A549 (cell line): ENCODE results near the gene KIAA1671. TPM values are rescaled to one million over a fixed set of nuclear protein-coding genes. Genes with fewer than 3 reads are reported as not detected.

Source experiments
- ATAC-seq, 2 experiments: fragments of 200-7000 bp in 1 of 2; fragments of >200 bp in 1 of 2; cut with Nextera tagmentation in 1 of 2; cut with Tn5 transposase in 1 of 2; 3 replicates each; pipeline versions ENCODE4 v1.8.0 to v1.9.1; 2018 to 2020; ENCODE audit warnings: mild to moderate bottlenecking in 1 of 2, moderate library complexity in 1 of 2
- CTCF ChIA-PET: fragments of 300-600 bp; sonication (Branson Sonifier 250); formaldehyde crosslinking; extraction: SDS; loops from one replicate; lab custom pipeline; 2021; ENCODE audit warnings: antibody characterized with exemption, inconsistent platforms; lab: Yijun Ruan, JAX
- POLR2A ChIA-PET: fragments of 350-600 bp; formaldehyde crosslinking; extraction: SDS; loops from one replicate; lab custom pipeline; 2021; ENCODE audit warnings: antibody characterized with exemption, inconsistent platforms; lab: Yijun Ruan, JAX
- DNase-seq, 2 experiments: peaks; one replicate each; pipeline versions ENCODE4 v3.0.0 to v3.0.0-alpha.2; 2011 to 2016; ENCODE audit warnings: low read depth in 1 of 2, low spot score in 1 of 2
- FAIRE-seq: peaks from 2 replicates; lab custom pipeline; 2011; peaks lifted over from hg19 to GRCh38; lab: Jason Lieb, UNC
- H3K27ac ChIP-seq, 2 experiments: fragments of >200 bp; sonication (Bioruptor Twin); formaldehyde crosslinking; 3 replicates each; pipeline ENCODE4 v1.5.1; 2016 to 2017
- H3K4me1 ChIP-seq: fragments of >200 bp; sonication (Bioruptor Twin); formaldehyde crosslinking; 3 replicates; pipeline ENCODE4 v1.6.1; 2016
- H3K4me2 ChIP-seq: fragments of >200 bp; sonication (Bioruptor Twin); formaldehyde crosslinking; 3 replicates; pipeline ENCODE4 v1.6.1; 2016
- H3K4me3 ChIP-seq: fragments of >200 bp; sonication (Bioruptor Twin); formaldehyde crosslinking; 3 replicates; pipeline ENCODE4 v1.5.1; 2016
- H3K9me3 ChIP-seq: fragments of >200 bp; sonication (Bioruptor Twin); formaldehyde crosslinking; 3 replicates; pipeline ENCODE4 v1.6.1; 2016
- BHLHE40 ChIP-seq: IDR thresholded peaks from 2 replicates; pipeline ENCODE4 v1.6.1; 2012; ENCODE audit warnings: low read depth, low read length, inconsistent platforms
- CBX8 ChIP-seq: fragments of 200-600 bp; sonication (generic); IDR thresholded peaks from 2 replicates; pipeline ENCODE4 v1.6.1; 2016
- CEBPB ChIP-seq, 2 experiments: fragments of >200 bp in 1 of 2; sonication (Bioruptor Twin) in 1 of 2; formaldehyde crosslinking in 1 of 2; IDR thresholded peaks; 2 replicates each; pipeline ENCODE4 v1.6.1; 2012 to 2016
- CTCF ChIP-seq: fragments of >200 bp; sonication (Bioruptor Twin); formaldehyde crosslinking; IDR thresholded peaks from 3 replicates; pipeline ENCODE4 v1.5.1; 2016
- FOSL2 ChIP-seq, 2 experiments: fragments of 450-650 bp in 1 of 2; fragments of >200 bp in 1 of 2; sonication (Bioruptor Twin) in 1 of 2; formaldehyde crosslinking; IDR thresholded peaks; 2 replicates each; pipeline versions ENCODE4 v1.5.0 to v1.6.1; 2016 to 2020; ENCODE audit warnings: mild to moderate bottlenecking in 1 of 2, moderate library complexity in 1 of 2
- GATA3 ChIP-seq: IDR thresholded peaks from 2 replicates; pipeline ENCODE4 v1.6.1; 2012; ENCODE audit warnings: borderline replicate concordance
- HES2 ChIP-seq: fragments of >200 bp; sonication (Bioruptor Twin); formaldehyde crosslinking; IDR thresholded peaks from 2 replicates; pipeline ENCODE4 v1.6.1; 2016
- HOXA7 ChIP-seq: fragments of 250-450 bp; sonication (Bioruptor Pico); IDR thresholded peaks from 2 replicates; pipeline ENCODE4 v1.5.0; 2020; ENCODE audit warnings: mild to moderate bottlenecking, moderate library complexity
- MAFK ChIP-seq: fragments of 450-650 bp; IDR thresholded peaks from 2 replicates; pipeline ENCODE4 v1.6.1; 2014; ENCODE audit not compliant: partially characterized antibody
- MAX ChIP-seq: IDR thresholded peaks from 2 replicates; pipeline ENCODE4 v1.6.1; 2012
- MAZ ChIP-seq: fragments of 150-350 bp; IDR thresholded peaks from 2 replicates; pipeline ENCODE4 v1.6.1; 2014; ENCODE audit warnings: antibody characterized with exemption, low read depth, low read length, borderline replicate concordance
- NPAS2 ChIP-seq: fragments of 250-450 bp; sonication (Bioruptor Pico); IDR thresholded peaks from 2 replicates; pipeline ENCODE4 v1.8.0; 2022; ENCODE audit warnings: mild to moderate bottlenecking, moderate library complexity, borderline replicate concordance
- NR3C1 ChIP-seq: fragments of >200 bp; sonication (Bioruptor Twin); formaldehyde crosslinking; IDR thresholded peaks from 3 replicates; pipeline ENCODE4 v1.6.1; 2017
- RAD21 ChIP-seq, 2 experiments: fragments of >200 bp in 1 of 2; sonication (Bioruptor Twin) in 1 of 2; formaldehyde crosslinking in 1 of 2; IDR thresholded peaks in 1 of 2; conservative IDR thresholded peaks in 1 of 2; 2 replicates in 1 of 2; 3 replicates in 1 of 2; pipeline ENCODE4 v1.6.1; 2012 to 2018; ENCODE audit warnings: inconsistent platforms in 1 of 2
- RFX5 ChIP-seq: fragments of 450-650 bp; IDR thresholded peaks from 2 replicates; pipeline ENCODE4 v1.7.1; 2014; ENCODE audit warnings: antibody characterized with exemption, mild to moderate bottlenecking, moderate library complexity
- RNF2 ChIP-seq: fragments of 200-600 bp; sonication (generic); IDR thresholded peaks from 2 replicates; pipeline ENCODE4 v1.6.1; 2016; ENCODE audit warnings: low read depth, mild to moderate bottlenecking, antibody characterized with exemption, moderate library complexity, borderline replicate concordance
- SMC3 ChIP-seq: fragments of >200 bp; sonication (Bioruptor Twin); formaldehyde crosslinking; IDR thresholded peaks from 3 replicates; pipeline ENCODE4 v1.6.1; 2018; ENCODE audit warnings: inconsistent platforms
- SREBF2 ChIP-seq: fragments of 450-650 bp; IDR thresholded peaks from 2 replicates; pipeline ENCODE4 v1.6.1; 2014; ENCODE audit warnings: mild to moderate bottlenecking, moderate library complexity
- TFCP2L1 ChIP-seq: fragments of 250-450 bp; sonication (Bioruptor Pico); IDR thresholded peaks from 2 replicates; pipeline ENCODE4 v1.5.0; 2021; ENCODE audit warnings: mild to moderate bottlenecking
- USF2 ChIP-seq: fragments of 450-650 bp; IDR thresholded peaks from 2 replicates; pipeline ENCODE4 v1.6.1; 2014; ENCODE audit warnings: antibody characterized with exemption
- ZC3H11A ChIP-seq: fragments of 450-650 bp; IDR thresholded peaks from 2 replicates; pipeline ENCODE4 v1.6.1; 2014; ENCODE audit warnings: antibody characterized with exemption, mild to moderate bottlenecking
- ZNF302 ChIP-seq: fragments of 250-450 bp; sonication (Bioruptor Pico); IDR thresholded peaks from 2 replicates; pipeline ENCODE4 v1.9.0; 2021; ENCODE audit warnings: inconsistent platforms, mild to moderate bottlenecking, moderate library complexity
- ZSCAN20 ChIP-seq: fragments of 250-450 bp; sonication (Bioruptor Pico); IDR thresholded peaks from 2 replicates; pipeline ENCODE4 v1.8.0; 2022; ENCODE audit warnings: mild to moderate bottlenecking, moderate library complexity
- WGBS: methylation state at CpG from one replicate; pipeline ENCODE4 v1.1.6; 2017; ENCODE audit errors: missing lambda C conversion rate; 5-methylcytosine and 5-hydroxymethylcytosine counted together
- polyA plus RNA-seq, 4 experiments: library from polyadenylated mRNA; depleted of rRNA in 3 of 4; stranded (reverse); fragments of >200 nt; fragmentation: RNase III in 1 of 4; extraction: RNeasy Plus Mini Kit Qiagen cat#74134 plus additional on column Dnase treatment in 1 of 4; gene quantifications; 2 replicates in 3 of 4; 3 replicates in 1 of 4; pipeline ENCODE4 v1.2.3, GENCODE V29; 2011 to 2017

Gene KIAA1671
- polyA plus RNA-seq, 2 of the 4 experiments (the other 2 are of a cell fraction), result 5.3 to 7.9 TPM

GRCh38 chr22:25109878-25110595, 157.5 kb downstream of the KIAA1671 start:
- ChIA-PET POLR2A (no interaction called here), CTCF (interaction anchor here (0.7 to 2.4 kb wide), 13 partner anchors 7 to 338 kb away, joined by 3 to 7 read pairs (median 5); no protein-coding TSS in a partner anchor)
- DNase-seq (no peak), FAIRE-seq (no peak), ATAC-seq (peak; percentile 3 to 30; a peak in 4 of 6 replicates)
- 59% methylated on average over 6 of the region's 6 CpGs for WGBS
- TF ChIP-seq MAFK (no peak), CBX8 (no peak)
- Histone ChIP-seq H3K27ac (peak overlapping the region; percentile 81 to 88; a peak in 4 of 6 replicates), H3K4me1 (peaks cover 20% of the 10 kb centered on the region), H3K4me2 (peak overlapping the region; percentile 97), H3K9me3 (no peaks in the 10 kb centered on the region), H3K4me3 (no peak overlapping the region; the same call in 2 of the 3 replicates)

- peak in 1 of 2 experiments; percentile 30; a peak in 3 of 6 replicates for ATAC-seq
- CTCF ChIA-PET, result interaction anchor here (0.7 to 2.4 kb wide), 13 partner anchors 8 to 338 kb away, joined by 3 to 7 read pairs (median 5); no protein-coding TSS in a partner anchor
Measured at GRCh38 chr22:25110596-25110845, 158.0 kb downstream of the KIAA1671 start.

GRCh38 chr22:25110846-25111578, 158.5 kb downstream of the KIAA1671 start:
- TF ChIP-seq CEBPB (IDR thresholded peaks at IDR 0.05) (peak in 1 of 2 experiments; percentile 14; a peak in 1 of 4 replicates), ZNF302 (CRISPR knock-in tag) (no peak), USF2 (no peak), MAFK (no peak), RNF2 (no peak), MAZ (no peak), SREBF2 (no peak), SMC3 (peak; percentile 40; the same call in 2 of the 3 replicates), RAD21 (conservative IDR thresholded peaks at IDR 0.05 in 1 of 2, IDR thresholded peaks at IDR 0.05 in 1 of 2) (peak; percentile 43 to 46), RFX5 (peak; percentile 78; the same call in 1 of the 2 replicates), HOXA7 (CRISPR knock-in tag) (no peak), CTCF (peak; percentile 52), GATA3 (no peak), NPAS2 (CRISPR knock-in tag) (no peak), HES2 (no peak), MAX (no peak; the same call in 1 of the 2 replicates), ZC3H11A (no peak)
- CTCF ChIA-PET, result interaction anchor here (0.7 to 2.4 kb wide), 18 partner anchors 8 to 339 kb away, joined by 3 to 8 read pairs (median 3); no protein-coding TSS in a partner anchor
- DNase-seq (peak; percentile 50 to 86), ATAC-seq (peak; percentile 94), FAIRE-seq (no peak)
- Histone ChIP-seq H3K9me3 (no peaks in the 10 kb centered on the region), H3K4me3 (peak overlapping the region; percentile 75), H3K4me1 (peaks cover 20% of the 10 kb centered on the region), H3K27ac (peak overlapping the region; percentile 81 to 88), H3K4me2 (peak overlapping the region; percentile 97)
- POLR2A ChIA-PET, result no interaction called here
- 3% methylated on average over 29 of the region's 36 CpGs for WGBS

More at GRCh38 chr22:25110596-25110845, 158.0 kb downstream of the KIAA1671 start:
- peak in 1 of 2 experiments; percentile 87 for DNase-seq
- POLR2A ChIA-PET, result no interaction called here
- Histone ChIP-seq H3K4me1 (peaks cover 20% of the 10 kb centered on the region), H3K4me2 (peak overlapping the region; percentile 97), H3K9me3 (no peaks in the 10 kb centered on the region)
- FAIRE-seq, result no peak
- TF ChIP-seq TFCP2L1 (CRISPR knock-in tag) (no peak), NR3C1 (no peak), FOSL2 (IDR thresholded peaks at IDR 0.05) (0 out of 2 replicates have a peak, but pooled peaks have one; percentile 34), FOSL2 (CRISPR knock-in tag; IDR thresholded peaks at IDR 0.05) (peak; percentile 66), BHLHE40 (0 out of 2 replicates have a peak, but pooled peaks have one; percentile 47), USF2 (peak; percentile 89), ZSCAN20 (CRISPR knock-in tag) (no peak)
- TF ChIP-seq, all 56 proteins: peak for 3
- peak overlapping the region; percentile 75 for H3K4me3 ChIP-seq
- peak overlapping the region; percentile 81 to 88; a peak in 4 of 6 replicates for H3K27ac ChIP-seq
- WGBS, result no CpG with 5 or more reads among the region's 4 CpGs
